GM12872 (cell line): ENCODE measurements around the gene MRPL37.

Experiments
- TF ChIP-seq, protein P1 (sequence below): IDR thresholded peaks from 3 replicates; pipeline ENCODE4 v1.5.1; 2011; ENCODE audit warnings: low read depth, mild to moderate bottlenecking, low read length, moderate library complexity; ENCODE audit not compliant: insufficient read depth

MRPL37 gene

DNA sequence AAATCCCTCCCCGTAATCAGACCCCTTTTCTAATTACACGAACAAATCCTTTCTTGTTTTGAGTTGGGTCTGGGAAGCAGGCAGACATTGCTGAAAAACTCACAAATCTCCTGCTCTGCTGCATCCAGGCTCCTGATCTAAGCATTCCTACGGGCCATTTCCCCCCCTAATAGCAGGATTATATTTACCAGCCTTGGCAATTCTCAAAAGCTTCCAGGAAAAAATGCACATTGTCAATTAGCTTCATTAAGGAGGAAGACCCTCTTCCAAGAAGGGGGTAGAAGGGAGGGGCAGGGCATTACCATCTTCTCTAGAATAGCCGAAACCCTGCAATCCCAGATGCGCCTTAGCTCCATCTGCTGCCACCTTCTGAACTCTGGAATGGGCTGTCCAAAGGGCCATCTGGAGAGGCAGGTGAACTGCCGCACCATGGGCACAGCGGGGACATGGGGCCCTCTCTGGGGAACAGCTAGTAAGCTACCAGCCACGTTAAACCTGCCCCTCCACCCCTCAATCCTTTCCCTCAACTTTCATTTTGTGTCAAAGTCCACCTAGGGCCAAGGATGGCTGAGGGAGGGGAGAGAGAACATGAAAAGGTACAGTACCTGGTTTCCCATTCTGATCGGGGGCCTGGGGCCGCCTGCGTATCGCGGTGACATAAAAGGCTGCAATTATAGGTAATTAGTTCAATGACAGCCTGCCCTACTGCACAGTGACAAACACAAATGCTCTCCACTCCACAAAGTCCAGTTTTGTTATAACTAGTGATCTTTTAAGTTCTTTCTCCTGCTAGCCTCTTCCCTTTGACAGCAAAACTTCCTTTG, 56.8 kb downstream of the MRPL37 start:
- TF ChIP-seq, protein P1, sequence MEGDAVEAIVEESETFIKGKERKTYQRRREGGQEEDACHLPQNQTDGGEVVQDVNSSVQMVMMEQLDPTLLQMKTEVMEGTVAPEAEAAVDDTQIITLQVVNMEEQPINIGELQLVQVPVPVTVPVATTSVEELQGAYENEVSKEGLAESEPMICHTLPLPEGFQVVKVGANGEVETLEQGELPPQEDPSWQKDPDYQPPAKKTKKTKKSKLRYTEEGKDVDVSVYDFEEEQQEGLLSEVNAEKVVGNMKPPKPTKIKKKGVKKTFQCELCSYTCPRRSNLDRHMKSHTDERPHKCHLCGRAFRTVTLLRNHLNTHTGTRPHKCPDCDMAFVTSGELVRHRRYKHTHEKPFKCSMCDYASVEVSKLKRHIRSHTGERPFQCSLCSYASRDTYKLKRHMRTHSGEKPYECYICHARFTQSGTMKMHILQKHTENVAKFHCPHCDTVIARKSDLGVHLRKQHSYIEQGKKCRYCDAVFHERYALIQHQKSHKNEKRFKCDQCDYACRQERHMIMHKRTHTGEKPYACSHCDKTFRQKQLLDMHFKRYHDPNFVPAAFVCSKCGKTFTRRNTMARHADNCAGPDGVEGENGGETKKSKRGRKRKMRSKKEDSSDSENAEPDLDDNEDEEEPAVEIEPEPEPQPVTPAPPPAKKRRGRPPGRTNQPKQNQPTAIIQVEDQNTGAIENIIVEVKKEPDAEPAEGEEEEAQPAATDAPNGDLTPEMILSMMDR: no peak

DNA sequence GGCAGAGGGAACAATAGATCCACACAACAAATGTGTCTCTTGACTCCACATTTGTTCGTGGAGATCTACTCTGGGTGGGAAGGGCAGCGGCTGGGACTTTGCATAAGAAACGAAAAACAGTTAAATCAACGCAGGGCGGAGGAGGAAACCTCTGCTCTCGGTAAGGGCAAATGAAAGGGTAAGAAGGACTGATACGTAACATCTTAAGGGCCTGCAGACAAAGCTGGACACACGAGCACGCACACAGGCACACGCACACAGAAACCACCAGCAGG, 57.3 kb downstream of the MRPL37 start:
- TF ChIP-seq, protein P1: no peak

- TF ChIP-seq, protein P1: no peak
Observed at GRCh38 chr1:54257876-54258275, 57.9 kb downstream of the MRPL37 start.

- TF ChIP-seq, protein P1: no peak
Observed at GRCh38 chr1:54259546-54260140, 59.7 kb downstream of the MRPL37 start.

- TF ChIP-seq, protein P1: no peak
Observed at GRCh38 chr1:54260810-54261209, 60.8 kb downstream of the MRPL37 start.

DNA sequence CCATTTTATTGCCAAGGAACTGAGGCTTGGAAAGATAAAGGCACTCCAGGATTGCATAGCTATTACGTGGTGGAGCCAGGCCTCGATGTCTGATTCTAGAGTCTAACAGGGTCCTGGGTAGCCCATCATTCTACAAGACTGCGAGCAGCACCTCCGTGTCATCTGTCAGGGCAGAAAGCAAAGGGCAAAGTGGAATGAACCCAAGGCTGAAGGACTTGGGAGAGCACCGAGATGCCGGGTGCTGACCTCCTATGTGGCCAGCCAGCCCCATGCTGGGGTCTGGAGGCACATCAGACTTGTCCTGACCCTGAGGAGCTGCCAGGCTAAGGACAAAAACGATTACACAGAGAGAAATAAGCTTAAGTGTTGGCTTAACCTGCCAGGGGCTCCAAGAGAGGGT, 62.3 kb downstream of the MRPL37 start:
- TF ChIP-seq, protein P1: no peak

DNA sequence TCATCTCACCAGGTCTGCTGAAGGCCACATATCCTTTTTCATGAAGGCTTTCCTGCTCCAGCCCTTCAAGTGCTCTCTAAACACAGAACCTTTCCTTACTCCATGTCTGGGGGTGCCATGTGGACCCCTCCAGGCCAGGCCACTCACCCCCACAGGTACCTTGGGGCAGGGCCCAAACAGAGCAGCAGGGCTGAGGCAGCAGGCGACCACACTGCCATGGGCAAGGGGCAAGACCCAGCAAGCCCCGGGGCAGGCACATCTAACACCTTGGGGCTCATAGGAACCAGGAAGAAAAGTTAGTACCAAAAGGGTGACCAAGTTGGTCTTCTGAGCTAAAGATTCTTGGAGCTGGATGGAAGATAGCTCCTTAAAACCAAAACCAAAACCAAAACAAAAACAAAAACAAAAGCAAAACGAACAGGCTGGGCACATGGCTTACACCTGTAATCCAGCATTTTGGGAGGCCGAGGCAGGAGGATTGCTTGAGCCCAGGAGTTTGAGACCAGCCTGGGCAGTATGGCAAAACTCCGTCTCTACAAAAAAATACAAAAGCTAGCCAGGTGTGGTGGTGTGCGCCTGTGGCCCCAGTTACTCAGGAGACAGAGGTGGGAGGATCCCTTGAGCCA, 63.7 kb downstream of the MRPL37 start:
- TF ChIP-seq, protein P1: no peak
